Breast epithelium (tissue), 4 donors: ENCODE measurements around the gene RANBP17. TPM values are rescaled to one million over a fixed set of nuclear protein-coding genes. Genes with fewer than 3 reads are reported as not detected.

Experiments used
- DNase-seq, 2 donors: peaks; one replicate each; pipeline ENCODE4 v3.0.0-alpha.2; 2019; ENCODE audit warnings: low spot score in 2 of 2
- H3K27ac ChIP-seq, 2 donors: fragments of 200-600 bp; sonication (generic) in 1 of 2; one replicate each; pipeline ENCODE4 v1.5.1; 2016 to 2019; ENCODE audit warnings: mild to moderate bottlenecking in 1 of 2
- H3K27me3 ChIP-seq, 2 donors: fragments of 200-600 bp; sonication (generic) in 1 of 2; one replicate each; pipeline versions ENCODE4 v1.5.1 to v1.6.0; 2017 to 2019; ENCODE audit warnings: control low read depth in 1 of 2, mild to moderate bottlenecking in 1 of 2
- H3K36me3 ChIP-seq: fragments of 200-600 bp; one replicate; pipeline ENCODE4 v1.5.1; 2019
- H3K4me1 ChIP-seq, 2 donors: fragments of 200-600 bp; sonication (generic); one replicate each; pipeline ENCODE4 v1.5.1; 2016 to 2019; ENCODE audit warnings: control low read depth in 1 of 2
- H3K4me3 ChIP-seq, 3 donors: fragments of 200-600 bp; sonication (generic); 1 replicate in 2 of 3; 2 replicates in 1 of 3; pipeline ENCODE4 v1.5.1; 2016 to 2019; ENCODE audit warnings: mild to moderate bottlenecking in 3 of 3, moderate library complexity in 2 of 3
- H3K9me3 ChIP-seq, 2 donors: fragments of 200-600 bp; sonication (generic) in 1 of 2; one replicate each; pipeline ENCODE4 v1.5.1; 2016 to 2019; ENCODE audit warnings: control low read depth in 1 of 2
- POLR2A ChIP-seq: fragments of 450-650 bp; IDR thresholded peaks from one replicate; pipeline ENCODE4 v1.6.1; 2016; ENCODE audit warnings: antibody characterized with exemption, mild to moderate bottlenecking, moderate library complexity
- POLR2AphosphoS5 ChIP-seq, 3 donors: sonication (generic); formaldehyde crosslinking; IDR thresholded peaks; one replicate each; pipeline ENCODE4 v1.6.1; 2017; ENCODE audit warnings: antibody characterized with exemption in 3 of 3
- intact Hi-C: fragments of 100-400 bp; cut with DNase I; formaldehyde crosslinking; loops from one replicate; pipeline ENCODE4 v1.15.1; 2023; ENCODE audit warnings: low total_unique reads
- total RNA-seq, 3 donors: library from RNA; depleted of rRNA; stranded (reverse); fragments of >200 nt; gene quantifications; one replicate each; pipeline ENCODE4 v1.1.0, GENCODE V29; 2016
- TF ChIP-seq, protein P1 (sequence below), 3 donors: fragments of 450-650 bp; IDR thresholded peaks; one replicate each; pipeline ENCODE4 v1.5.1; 2016 to 2017; ENCODE audit warnings: antibody characterized with exemption in 3 of 3, mild to moderate bottlenecking in 3 of 3, moderate library complexity in 3 of 3

Gene RANBP17
- total RNA-seq, 3 donors from 2014 or later: 6.9 to 28.4 (median 13.4) TPM

DNA sequence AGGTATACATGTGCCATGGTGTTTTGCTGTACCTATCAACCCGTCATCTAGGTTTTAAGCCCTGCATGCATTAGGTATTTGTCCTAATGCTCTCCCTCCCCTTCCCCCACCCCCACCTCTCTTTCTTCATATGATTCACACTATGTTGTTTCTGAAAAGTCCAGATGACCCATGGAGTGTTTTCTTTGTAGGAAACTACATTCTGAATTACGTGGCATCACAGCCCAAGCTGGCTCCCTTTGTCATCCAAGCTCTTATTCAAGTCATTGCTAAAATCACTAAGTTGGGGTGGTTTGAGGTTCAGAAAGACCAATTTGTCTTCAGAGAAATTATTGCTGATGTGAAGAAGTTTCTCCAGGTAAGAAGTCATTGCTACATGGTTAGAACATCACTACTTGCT, 30.4 kb downstream of the RANBP17 start:
- H3K27me3 ChIP-seq: no peaks in the 10 kb centered on the region
- no peaks in the 10 kb centered on the region for H3K9me3 ChIP-seq
- intact Hi-C loops: no loop called here
- H3K27ac ChIP-seq: no peak overlapping the region
- H3K4me3 ChIP-seq: no peak overlapping the region
- no peaks in the 10 kb centered on the region for H3K4me1 ChIP-seq
- no peak for DNase-seq
- TF ChIP-seq, protein P1, sequence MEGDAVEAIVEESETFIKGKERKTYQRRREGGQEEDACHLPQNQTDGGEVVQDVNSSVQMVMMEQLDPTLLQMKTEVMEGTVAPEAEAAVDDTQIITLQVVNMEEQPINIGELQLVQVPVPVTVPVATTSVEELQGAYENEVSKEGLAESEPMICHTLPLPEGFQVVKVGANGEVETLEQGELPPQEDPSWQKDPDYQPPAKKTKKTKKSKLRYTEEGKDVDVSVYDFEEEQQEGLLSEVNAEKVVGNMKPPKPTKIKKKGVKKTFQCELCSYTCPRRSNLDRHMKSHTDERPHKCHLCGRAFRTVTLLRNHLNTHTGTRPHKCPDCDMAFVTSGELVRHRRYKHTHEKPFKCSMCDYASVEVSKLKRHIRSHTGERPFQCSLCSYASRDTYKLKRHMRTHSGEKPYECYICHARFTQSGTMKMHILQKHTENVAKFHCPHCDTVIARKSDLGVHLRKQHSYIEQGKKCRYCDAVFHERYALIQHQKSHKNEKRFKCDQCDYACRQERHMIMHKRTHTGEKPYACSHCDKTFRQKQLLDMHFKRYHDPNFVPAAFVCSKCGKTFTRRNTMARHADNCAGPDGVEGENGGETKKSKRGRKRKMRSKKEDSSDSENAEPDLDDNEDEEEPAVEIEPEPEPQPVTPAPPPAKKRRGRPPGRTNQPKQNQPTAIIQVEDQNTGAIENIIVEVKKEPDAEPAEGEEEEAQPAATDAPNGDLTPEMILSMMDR (IDR thresholded peaks at IDR 0.05): no peak
- TF ChIP-seq POLR2AphosphoS5 (IDR thresholded peaks at IDR 0.05): no peak
- no peak for TF ChIP-seq POLR2A
- no peaks in the 10 kb centered on the region for H3K36me3 ChIP-seq

DNA sequence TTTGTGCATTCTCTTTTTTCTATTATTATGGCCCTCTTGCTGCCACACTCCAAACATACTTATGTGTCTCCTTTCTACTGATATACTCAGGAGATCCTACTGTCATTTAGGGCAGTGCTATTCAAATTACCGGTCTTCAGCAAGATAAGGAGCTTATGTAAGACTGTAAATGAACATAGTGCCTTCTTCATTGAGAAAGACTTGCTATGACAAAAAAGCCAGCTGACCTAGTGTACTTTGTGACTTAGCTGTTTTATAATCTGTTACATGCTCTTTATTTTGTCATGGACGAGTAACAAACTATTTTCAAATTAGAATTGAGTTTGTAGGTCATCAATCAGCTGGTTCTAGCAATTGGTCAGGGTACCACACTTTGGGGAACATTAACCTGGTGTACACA, 32.8 kb downstream of the RANBP17 start:
- Histone ChIP-seq H3K36me3 (no peaks in the 10 kb centered on the region), H3K27ac (no peak overlapping the region), H3K4me1 (no peaks in the 10 kb centered on the region), H3K27me3 (no peaks in the 10 kb centered on the region), H3K4me3 (no peak overlapping the region), H3K9me3 (no peaks in the 10 kb centered on the region)
- intact Hi-C loops: no loop called here
- no peak for DNase-seq
- no peak for TF ChIP-seq POLR2AphosphoS5 (IDR thresholded peaks at IDR 0.05)
- no peak for TF ChIP-seq POLR2A
- TF ChIP-seq, protein P1 (IDR thresholded peaks at IDR 0.05): no peak

DNA sequence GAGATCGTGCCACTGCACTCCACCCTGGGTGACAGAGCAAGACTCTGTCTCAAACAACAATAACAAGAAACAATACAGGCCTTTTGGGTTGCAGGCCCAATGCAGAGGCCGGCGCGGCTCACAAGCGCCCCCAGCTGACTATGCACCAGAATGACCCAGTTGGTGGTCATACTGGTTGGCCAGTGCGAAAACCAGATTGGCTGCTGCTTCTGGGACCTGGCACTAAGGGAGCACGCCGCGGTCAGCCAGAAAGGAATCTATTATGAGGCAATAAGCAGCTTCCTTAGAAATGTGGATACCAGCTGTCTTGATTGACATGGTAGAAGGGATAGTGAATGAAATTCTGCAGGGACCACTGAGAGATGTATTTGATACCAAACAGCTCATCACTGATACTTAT, 35.0 kb downstream of the RANBP17 start:
- no peaks in the 10 kb centered on the region for H3K27me3 ChIP-seq
- no peak overlapping the region for H3K4me3 ChIP-seq
- H3K27ac ChIP-seq: no peak overlapping the region
- no peaks in the 10 kb centered on the region for H3K4me1 ChIP-seq
- no peaks in the 10 kb centered on the region for H3K36me3 ChIP-seq
- no peaks in the 10 kb centered on the region for H3K9me3 ChIP-seq
- DNase-seq: no peak
- no peak for TF ChIP-seq POLR2AphosphoS5 (IDR thresholded peaks at IDR 0.05)
- TF ChIP-seq, protein P1 (IDR thresholded peaks at IDR 0.05): peak in 1 of 3 donors; percentile 18
- intact Hi-C loops: no loop called here

DNA sequence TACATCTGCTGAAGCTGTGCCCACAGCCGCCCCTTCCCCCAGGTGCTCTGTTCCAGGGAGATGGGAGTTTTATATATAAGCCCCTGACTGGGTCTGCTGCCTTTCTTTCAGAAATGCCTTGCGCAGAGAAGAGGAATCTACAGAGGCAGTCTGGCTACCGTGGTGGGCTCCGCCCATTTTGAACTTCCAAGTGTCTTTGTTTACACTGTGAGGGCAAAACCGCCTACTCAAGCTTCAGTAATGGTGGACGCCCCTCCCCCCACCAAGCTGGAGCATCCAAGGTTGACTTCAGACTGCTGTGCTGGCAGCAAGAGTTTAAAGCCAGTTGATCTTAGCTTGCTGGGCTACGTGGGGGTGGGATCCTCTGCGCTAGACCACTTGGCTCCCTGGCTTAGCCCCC, 41.3 kb downstream of the RANBP17 start:
- H3K9me3 ChIP-seq: no peaks in the 10 kb centered on the region
- no peak overlapping the region for H3K27ac ChIP-seq
- TF ChIP-seq POLR2A: no peak
- no peak for TF ChIP-seq POLR2AphosphoS5 (IDR thresholded peaks at IDR 0.05)
- TF ChIP-seq, protein P1 (IDR thresholded peaks at IDR 0.05): no peak
- no peaks in the 10 kb centered on the region for H3K4me1 ChIP-seq
- H3K27me3 ChIP-seq: no peaks in the 10 kb centered on the region
- intact Hi-C loops: no loop called here
- no peak overlapping the region for H3K4me3 ChIP-seq
- no peaks in the 10 kb centered on the region for H3K36me3 ChIP-seq
- no peak for DNase-seq

DNA sequence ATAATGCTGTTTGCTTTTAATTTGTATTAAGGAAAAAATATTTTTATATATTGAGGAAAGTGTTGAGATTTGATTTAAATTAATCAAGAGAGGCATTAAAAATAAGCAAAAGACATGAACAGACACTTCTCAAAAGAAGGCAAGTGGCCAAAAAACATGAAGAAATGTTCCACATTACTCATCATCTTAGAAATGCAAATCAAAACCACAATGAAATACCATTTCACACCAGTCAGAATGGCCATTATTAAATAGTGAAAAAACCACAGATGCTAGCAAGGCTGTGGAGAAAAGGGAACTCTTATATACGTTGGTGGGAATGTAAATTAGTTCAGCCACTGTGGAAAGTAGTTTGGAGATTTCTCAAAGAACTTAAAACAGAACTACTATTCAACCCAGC, 45.9 kb downstream of the RANBP17 start:
- H3K36me3 ChIP-seq: no peaks in the 10 kb centered on the region
- no peaks in the 10 kb centered on the region for H3K4me1 ChIP-seq
- H3K9me3 ChIP-seq: no peaks in the 10 kb centered on the region
- no peak overlapping the region for H3K4me3 ChIP-seq
- intact Hi-C loops: no loop called here
- DNase-seq: no peak
- no peak for TF ChIP-seq POLR2A
- TF ChIP-seq, protein P1 (IDR thresholded peaks at IDR 0.05): no peak
- TF ChIP-seq POLR2AphosphoS5 (IDR thresholded peaks at IDR 0.05): no peak
- H3K27ac ChIP-seq: no peak overlapping the region
- H3K27me3 ChIP-seq: no peaks in the 10 kb centered on the region
